ENCODE data around the gene TAF1L.

DNA sequence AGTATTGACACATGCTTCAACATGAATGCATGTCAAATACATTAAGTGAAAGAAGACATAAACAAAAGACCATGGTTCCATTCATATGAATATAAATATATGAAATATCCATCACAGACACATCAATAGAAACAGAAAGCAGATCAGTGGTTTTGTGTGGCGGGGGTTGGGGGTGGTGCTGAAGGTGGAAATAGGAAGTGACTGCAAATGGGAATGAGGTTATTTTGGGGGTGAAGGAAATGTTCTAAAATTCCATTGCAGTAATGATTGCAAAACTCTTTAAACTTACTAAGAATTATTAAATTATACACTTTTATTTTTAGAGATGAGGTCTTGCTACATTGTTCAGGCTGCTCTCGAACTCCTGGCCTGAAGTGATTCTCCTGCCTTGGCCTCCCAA is 28.7 kb downstream of the TAF1L start:
- TF ChIP-seq, protein P1, sequence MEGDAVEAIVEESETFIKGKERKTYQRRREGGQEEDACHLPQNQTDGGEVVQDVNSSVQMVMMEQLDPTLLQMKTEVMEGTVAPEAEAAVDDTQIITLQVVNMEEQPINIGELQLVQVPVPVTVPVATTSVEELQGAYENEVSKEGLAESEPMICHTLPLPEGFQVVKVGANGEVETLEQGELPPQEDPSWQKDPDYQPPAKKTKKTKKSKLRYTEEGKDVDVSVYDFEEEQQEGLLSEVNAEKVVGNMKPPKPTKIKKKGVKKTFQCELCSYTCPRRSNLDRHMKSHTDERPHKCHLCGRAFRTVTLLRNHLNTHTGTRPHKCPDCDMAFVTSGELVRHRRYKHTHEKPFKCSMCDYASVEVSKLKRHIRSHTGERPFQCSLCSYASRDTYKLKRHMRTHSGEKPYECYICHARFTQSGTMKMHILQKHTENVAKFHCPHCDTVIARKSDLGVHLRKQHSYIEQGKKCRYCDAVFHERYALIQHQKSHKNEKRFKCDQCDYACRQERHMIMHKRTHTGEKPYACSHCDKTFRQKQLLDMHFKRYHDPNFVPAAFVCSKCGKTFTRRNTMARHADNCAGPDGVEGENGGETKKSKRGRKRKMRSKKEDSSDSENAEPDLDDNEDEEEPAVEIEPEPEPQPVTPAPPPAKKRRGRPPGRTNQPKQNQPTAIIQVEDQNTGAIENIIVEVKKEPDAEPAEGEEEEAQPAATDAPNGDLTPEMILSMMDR (conservative IDR thresholded peaks at IDR 0.05) = no peak
- TF ChIP-seq ZFX (IDR thresholded peaks at IDR 0.05) = no peak

All from C4-2B (cell line).